Measurements from ENCODE around the gene SMPDL3B. TPM values are rescaled to one million over a fixed set of nuclear protein-coding genes. Genes with fewer than 3 reads are reported as not detected.

SMPDL3B gene
- total RNA-seq, 1 donor from 2014 or later = not detected

DNA sequence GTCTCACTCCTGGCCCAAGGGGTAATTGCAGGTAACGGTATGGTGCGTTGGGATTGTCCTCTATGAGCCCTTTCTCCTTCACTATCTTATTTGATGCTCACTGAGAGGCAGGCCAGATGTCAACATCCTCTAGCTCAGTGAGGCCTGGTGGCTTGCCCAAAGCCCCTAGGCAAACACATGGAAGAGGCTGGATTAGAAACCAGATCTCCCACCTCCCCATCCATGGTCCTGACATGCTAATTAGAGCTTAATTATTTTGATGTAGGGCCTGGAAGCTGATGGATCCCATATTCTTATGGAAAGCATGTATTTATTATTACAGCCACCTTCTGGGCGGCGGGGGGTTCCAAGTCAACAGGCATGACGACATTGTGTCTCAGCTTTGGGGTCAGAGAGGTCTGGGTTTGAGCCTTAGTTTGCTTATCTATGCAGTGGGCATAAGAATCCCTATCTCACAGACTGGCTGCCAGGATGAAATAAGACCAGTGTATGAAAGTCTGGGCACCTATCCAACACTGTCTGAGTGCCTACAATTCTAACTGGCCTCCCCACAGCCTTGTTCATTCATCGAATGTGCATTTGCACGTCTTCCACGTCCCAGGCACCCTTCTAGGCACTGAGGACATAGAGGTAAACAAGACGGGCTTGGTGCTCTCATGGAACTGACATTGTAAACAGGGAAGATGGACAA is 6.2 kb downstream of the SMPDL3B start:
- H3K9me3 ChIP-seq = no peaks in the 10 kb centered on the region
- H3K4me1 ChIP-seq = no peaks in the 10 kb centered on the region
- H3K36me3 ChIP-seq = no peaks in the 10 kb centered on the region
- H3K27me3 ChIP-seq = no peaks in the 10 kb centered on the region
- intact Hi-C loops (cut with DNase I) = no loop called here
- DNase-seq (ENCODE audit: low spot score in 2 of 2) = no peak
- TF ChIP-seq, protein P1, sequence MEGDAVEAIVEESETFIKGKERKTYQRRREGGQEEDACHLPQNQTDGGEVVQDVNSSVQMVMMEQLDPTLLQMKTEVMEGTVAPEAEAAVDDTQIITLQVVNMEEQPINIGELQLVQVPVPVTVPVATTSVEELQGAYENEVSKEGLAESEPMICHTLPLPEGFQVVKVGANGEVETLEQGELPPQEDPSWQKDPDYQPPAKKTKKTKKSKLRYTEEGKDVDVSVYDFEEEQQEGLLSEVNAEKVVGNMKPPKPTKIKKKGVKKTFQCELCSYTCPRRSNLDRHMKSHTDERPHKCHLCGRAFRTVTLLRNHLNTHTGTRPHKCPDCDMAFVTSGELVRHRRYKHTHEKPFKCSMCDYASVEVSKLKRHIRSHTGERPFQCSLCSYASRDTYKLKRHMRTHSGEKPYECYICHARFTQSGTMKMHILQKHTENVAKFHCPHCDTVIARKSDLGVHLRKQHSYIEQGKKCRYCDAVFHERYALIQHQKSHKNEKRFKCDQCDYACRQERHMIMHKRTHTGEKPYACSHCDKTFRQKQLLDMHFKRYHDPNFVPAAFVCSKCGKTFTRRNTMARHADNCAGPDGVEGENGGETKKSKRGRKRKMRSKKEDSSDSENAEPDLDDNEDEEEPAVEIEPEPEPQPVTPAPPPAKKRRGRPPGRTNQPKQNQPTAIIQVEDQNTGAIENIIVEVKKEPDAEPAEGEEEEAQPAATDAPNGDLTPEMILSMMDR (IDR thresholded peaks at IDR 0.05) = no peak
- H3K4me3 ChIP-seq = no peak overlapping the region
- no peak overlapping the region for H3K27ac ChIP-seq

DNA sequence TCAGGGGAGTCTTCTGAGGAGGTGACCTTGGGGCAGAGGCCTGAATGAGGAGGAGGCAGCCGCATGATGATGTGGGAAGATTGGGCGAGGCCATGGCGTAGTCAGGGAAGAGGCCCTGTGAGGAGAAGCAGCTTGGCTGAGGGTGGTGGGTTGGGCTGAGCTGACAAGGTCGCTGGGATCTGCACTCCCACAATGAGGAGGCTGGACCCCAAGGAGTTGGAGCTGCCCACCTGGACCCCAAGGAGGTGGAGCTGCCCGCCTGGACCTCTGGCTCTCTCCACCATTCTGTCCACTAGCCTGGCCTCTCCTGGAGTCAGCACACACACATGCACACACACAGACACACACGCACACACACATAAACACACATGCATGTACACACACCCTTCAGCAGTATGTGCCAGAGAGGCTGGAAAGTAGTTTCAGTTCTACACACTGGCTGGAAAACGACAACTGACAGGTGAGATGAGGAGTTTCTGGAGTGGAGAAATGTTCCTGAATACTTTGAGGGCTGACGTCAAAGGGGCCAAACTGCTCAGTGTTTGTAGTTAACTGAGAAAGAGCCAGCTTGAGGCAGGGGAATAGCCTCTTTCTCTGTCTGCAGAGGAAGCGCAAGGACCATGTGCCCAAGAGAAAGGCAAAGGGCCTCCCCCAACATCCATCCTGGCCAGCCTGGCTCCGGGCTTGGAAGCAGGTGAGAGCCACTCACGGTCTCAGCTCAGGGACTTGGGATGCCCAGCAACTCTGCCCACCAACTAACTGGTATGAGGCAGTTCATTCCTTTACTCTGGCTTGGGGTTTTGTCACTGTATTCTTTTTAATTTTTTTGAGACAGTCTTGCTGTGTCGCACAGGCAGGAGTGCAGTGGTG is 7.1 kb downstream of the SMPDL3B start:
- intact Hi-C loops (cut with DNase I) = no loop called here
- Histone ChIP-seq H3K36me3 (no peaks in the 10 kb centered on the region), H3K4me3 (no peak overlapping the region), H3K27me3 (no peaks in the 10 kb centered on the region), H3K9me3 (no peaks in the 10 kb centered on the region), H3K27ac (no peak overlapping the region), H3K4me1 (no peaks in the 10 kb centered on the region)
- no peak for DNase-seq (ENCODE audit: low spot score in 2 of 2)
- TF ChIP-seq, protein P1 (IDR thresholded peaks at IDR 0.05) = no peak

DNA sequence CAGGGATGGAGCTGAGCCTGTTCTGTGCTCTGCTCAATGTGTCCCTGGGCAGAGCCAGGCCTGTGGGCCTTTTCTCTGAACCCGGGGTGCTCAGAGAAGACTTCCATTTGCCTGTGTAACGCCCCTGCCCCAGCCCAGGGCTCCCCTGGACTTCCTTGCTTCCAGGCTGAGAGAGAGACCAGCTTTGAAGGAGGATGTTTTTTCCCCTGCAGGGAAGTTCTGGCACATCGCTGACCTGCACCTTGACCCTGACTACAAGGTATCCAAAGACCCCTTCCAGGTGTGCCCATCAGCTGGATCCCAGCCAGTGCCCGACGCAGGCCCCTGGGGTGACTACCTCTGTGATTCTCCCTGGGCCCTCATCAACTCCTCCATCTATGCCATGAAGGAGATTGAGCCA is 10.2 kb downstream of the SMPDL3B start:
- H3K9me3 ChIP-seq = no peaks in the 10 kb centered on the region
- H3K4me3 ChIP-seq = no peak overlapping the region
- no peak for DNase-seq (ENCODE audit: low spot score in 2 of 2)
- H3K4me1 ChIP-seq = no peaks in the 10 kb centered on the region
- intact Hi-C loops (cut with DNase I) = no loop called here
- TF ChIP-seq, protein P1 (IDR thresholded peaks at IDR 0.05) = no peak
- H3K27ac ChIP-seq = no peak overlapping the region
- H3K27me3 ChIP-seq = no peaks in the 10 kb centered on the region
- no peaks in the 10 kb centered on the region for H3K36me3 ChIP-seq

DNA sequence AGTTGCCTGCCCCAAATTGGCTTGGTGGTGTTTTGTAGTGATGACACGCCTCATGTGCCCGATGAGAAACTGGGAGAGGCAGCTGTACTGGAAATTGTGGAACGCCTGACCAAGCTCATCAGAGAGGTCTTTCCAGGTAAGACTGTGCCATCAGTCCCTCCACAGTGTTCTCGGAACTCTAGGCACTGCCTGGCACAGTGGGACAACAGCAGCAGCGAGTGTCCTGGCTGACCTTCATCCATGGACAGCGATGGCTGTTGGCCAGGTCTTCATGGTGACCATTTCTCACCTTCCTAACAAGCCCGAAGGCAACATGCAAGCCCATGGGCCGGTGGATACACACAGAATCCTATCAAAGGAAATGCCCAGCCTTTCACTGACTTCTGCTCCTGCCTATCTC is 14.2 kb downstream of the SMPDL3B start:
- no peaks in the 10 kb centered on the region for H3K27me3 ChIP-seq
- DNase-seq (ENCODE audit: low spot score in 2 of 2) = no peak
- TF ChIP-seq, protein P1 (IDR thresholded peaks at IDR 0.05) = no peak
- H3K4me3 ChIP-seq = no peak overlapping the region
- no peak overlapping the region for H3K27ac ChIP-seq
- intact Hi-C loops (cut with DNase I) = no loop called here
- H3K9me3 ChIP-seq = no peaks in the 10 kb centered on the region
- H3K4me1 ChIP-seq = no peaks in the 10 kb centered on the region
- H3K36me3 ChIP-seq = no peaks in the 10 kb centered on the region

DNA sequence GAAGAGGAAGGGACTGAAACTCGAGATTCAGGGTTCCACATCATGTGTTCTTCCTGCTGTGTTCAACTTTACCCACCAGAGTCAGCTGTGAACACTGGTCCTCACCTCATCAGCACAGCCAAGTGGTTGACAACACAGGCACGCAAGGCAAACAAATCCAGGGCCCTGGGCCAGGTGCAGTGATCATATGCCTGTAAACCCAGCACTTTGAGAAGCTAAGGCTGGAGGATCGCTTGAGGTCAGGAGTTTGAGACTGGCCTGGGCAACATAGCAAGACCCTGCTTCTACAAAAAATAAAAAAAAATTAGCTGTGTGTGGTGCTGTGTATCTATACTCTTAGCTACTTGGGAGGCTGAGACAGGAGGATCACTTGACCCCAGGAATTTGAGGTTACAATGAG is 16.6 kb downstream of the SMPDL3B start:
- Histone ChIP-seq H3K4me3 (no peak overlapping the region), H3K4me1 (no peaks in the 10 kb centered on the region), H3K9me3 (no peaks in the 10 kb centered on the region), H3K36me3 (no peaks in the 10 kb centered on the region), H3K27me3 (no peaks in the 10 kb centered on the region), H3K27ac (no peak overlapping the region)
- no peak for DNase-seq (ENCODE audit: low spot score in 2 of 2)
- TF ChIP-seq, protein P1 (IDR thresholded peaks at IDR 0.05) = no peak
- intact Hi-C loops (cut with DNase I) = no loop called here

All from ascending aorta (tissue), 2 donors.